Natural killer cell (primary cell): ENCODE measurements around the gene TMEM88. TPM values are rescaled to one million over a fixed set of nuclear protein-coding genes. Genes with fewer than 3 reads are reported as not detected.

Source experiments
- ATAC-seq, 3 donors: fragments of 150-1000 bp in 2 of 3; fragments of 200-7000 bp in 1 of 3; cut with Tn5 transposase; 1 replicate in 1 of 3; 2 replicates in 2 of 3; pipeline ENCODE4 v1.10.0; 2021; ENCODE audit warnings: mild to moderate bottlenecking in 2 of 3, moderate library complexity in 2 of 3
- DNase-seq, 2 donors: peaks; one replicate each; pipeline versions ENCODE4 v3.0.0 to v3.0.0-alpha.2; 2013 to 2021; ENCODE audit warnings: mixed read lengths in 1 of 2
- H3K27ac ChIP-seq: one replicate; pipeline ENCODE4 v1.5.1; 2013; ENCODE audit warnings: mild to moderate bottlenecking, low read length
- H3K27me3 ChIP-seq: one replicate; pipeline ENCODE4 v1.6.1; 2013; ENCODE audit warnings: low read length; ENCODE audit not compliant: control insufficient read depth, insufficient read depth
- H3K36me3 ChIP-seq: one replicate; pipeline ENCODE4 v1.6.1; 2013; ENCODE audit warnings: low read length; ENCODE audit not compliant: control insufficient read depth, insufficient read depth
- H3K4me1 ChIP-seq: one replicate; pipeline ENCODE4 v1.6.1; 2013; ENCODE audit warnings: low read length; ENCODE audit not compliant: control insufficient read depth, insufficient read depth
- H3K4me3 ChIP-seq: one replicate; pipeline ENCODE4 v1.5.1; 2013; ENCODE audit warnings: low read length
- H3K9me3 ChIP-seq: one replicate; pipeline ENCODE4 v1.6.1; 2013; ENCODE audit warnings: low read length; ENCODE audit not compliant: control insufficient read depth, insufficient read depth
- H3K27ac Mint-ChIP-seq, 2 donors: one replicate each; pipeline ENCODE4 v1.8.0; 2022; ENCODE audit warnings: mild to moderate bottlenecking in 2 of 2, mixed read lengths in 2 of 2, moderate library complexity in 1 of 2
- H3K27me3 Mint-ChIP-seq, 2 donors: one replicate each; pipeline ENCODE4 v1.8.0; 2022; ENCODE audit warnings: low read depth in 2 of 2, mixed read lengths in 2 of 2
- H3K36me3 Mint-ChIP-seq: one replicate; pipeline ENCODE4 v1.8.0; 2022; ENCODE audit warnings: mixed read lengths
- H3K4me1 Mint-ChIP-seq, 2 donors: one replicate each; pipeline ENCODE4 v1.8.0; 2022; ENCODE audit warnings: mixed read lengths in 2 of 2
- H3K4me3 Mint-ChIP-seq: one replicate; pipeline ENCODE4 v1.8.0; 2022; ENCODE audit warnings: mild to moderate bottlenecking, moderate library complexity, mixed read lengths
- H3K9me3 Mint-ChIP-seq, 2 donors: one replicate each; pipeline ENCODE4 v1.8.0; 2022; ENCODE audit warnings: mixed read lengths in 2 of 2
- WGBS: methylation state at CpG from one replicate; pipeline ENCODE4 v1.1.7; 2013; ENCODE audit warnings: missing lambda C conversion rate; ENCODE audit not compliant: insufficient coverage; 5-methylcytosine and 5-hydroxymethylcytosine counted together
- intact Hi-C: fragments of 100-400 bp; cut with micrococcal nuclease; formaldehyde crosslinking; loops from one replicate; pipeline ENCODE4 v1.14.2; 2022
- total RNA-seq, 4 donors: library from RNA; stranded (reverse); fragments of 120-200 nt in 1 of 4; gene quantifications; one replicate each; pipeline versions ENCODE4 v1.2.3 to v1.2.4, GENCODE V29; 2013 to 2022
- TF ChIP-seq, protein P1 (sequence below): fragments of 200-600 bp; IDR thresholded peaks from one replicate; pipeline ENCODE4 v1.8.0; 2022; ENCODE audit warnings: antibody characterized with exemption

The TMEM88 gene
- total RNA-seq, 3 donors from 2014 or later (not counting 1 experiment from before 2014, with no cell fraction given): 12.7 to 45.5 (median 27.6) TPM

DNA sequence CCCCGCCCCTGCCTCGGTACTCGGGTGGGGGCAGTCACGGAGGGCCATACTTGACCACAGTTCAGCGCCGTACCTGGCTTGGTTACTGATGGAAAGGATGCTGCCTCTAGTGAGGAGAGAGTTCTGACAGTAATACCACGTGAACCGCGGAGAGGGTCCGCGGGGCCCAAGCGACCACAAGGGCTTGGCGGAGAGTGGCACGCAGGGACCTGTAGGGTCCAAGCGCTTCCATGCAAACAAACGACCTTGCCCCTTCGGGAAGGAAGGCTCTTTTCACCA lies 11.7 kb upstream of the TMEM88 start:
- no peaks in the 10 kb centered on the region for H3K36me3 Mint-ChIP-seq
- TF ChIP-seq, protein P1, sequence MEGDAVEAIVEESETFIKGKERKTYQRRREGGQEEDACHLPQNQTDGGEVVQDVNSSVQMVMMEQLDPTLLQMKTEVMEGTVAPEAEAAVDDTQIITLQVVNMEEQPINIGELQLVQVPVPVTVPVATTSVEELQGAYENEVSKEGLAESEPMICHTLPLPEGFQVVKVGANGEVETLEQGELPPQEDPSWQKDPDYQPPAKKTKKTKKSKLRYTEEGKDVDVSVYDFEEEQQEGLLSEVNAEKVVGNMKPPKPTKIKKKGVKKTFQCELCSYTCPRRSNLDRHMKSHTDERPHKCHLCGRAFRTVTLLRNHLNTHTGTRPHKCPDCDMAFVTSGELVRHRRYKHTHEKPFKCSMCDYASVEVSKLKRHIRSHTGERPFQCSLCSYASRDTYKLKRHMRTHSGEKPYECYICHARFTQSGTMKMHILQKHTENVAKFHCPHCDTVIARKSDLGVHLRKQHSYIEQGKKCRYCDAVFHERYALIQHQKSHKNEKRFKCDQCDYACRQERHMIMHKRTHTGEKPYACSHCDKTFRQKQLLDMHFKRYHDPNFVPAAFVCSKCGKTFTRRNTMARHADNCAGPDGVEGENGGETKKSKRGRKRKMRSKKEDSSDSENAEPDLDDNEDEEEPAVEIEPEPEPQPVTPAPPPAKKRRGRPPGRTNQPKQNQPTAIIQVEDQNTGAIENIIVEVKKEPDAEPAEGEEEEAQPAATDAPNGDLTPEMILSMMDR: no peak
- DNase-seq: no peak
- Histone ChIP-seq H3K9me3 (no peaks in the 10 kb centered on the region), H3K4me1 (peaks cover 58% of the 10 kb centered on the region), H3K27me3 (no peaks in the 10 kb centered on the region), H3K4me3 (peak overlapping the region; percentile 92), H3K36me3 (peaks cover 6% of the 10 kb centered on the region), H3K27ac (peak overlapping the region; percentile 100)
- intact Hi-C loops: loop anchor here (2.0 to 10.0 kb wide), 7 partner anchors 44 to 536 kb away; partner anchors contain the start of genes CNTROB, CTC1, EIF5A and PFAS
- H3K4me3 Mint-ChIP-seq: peak overlapping the region; percentile 100
- 0% methylated on average over 17 of the region's 17 CpGs for WGBS
- ATAC-seq: no peak
- H3K4me1 Mint-ChIP-seq: peaks cover 49 to 82% of the 10 kb centered on the region in 2 donors
- H3K27me3 Mint-ChIP-seq: peaks cover 0 to 2% of the 10 kb centered on the region in 2 donors
- H3K9me3 Mint-ChIP-seq: no peaks in the 10 kb centered on the region
- H3K27ac Mint-ChIP-seq: peak overlapping the region; percentile 100

DNA sequence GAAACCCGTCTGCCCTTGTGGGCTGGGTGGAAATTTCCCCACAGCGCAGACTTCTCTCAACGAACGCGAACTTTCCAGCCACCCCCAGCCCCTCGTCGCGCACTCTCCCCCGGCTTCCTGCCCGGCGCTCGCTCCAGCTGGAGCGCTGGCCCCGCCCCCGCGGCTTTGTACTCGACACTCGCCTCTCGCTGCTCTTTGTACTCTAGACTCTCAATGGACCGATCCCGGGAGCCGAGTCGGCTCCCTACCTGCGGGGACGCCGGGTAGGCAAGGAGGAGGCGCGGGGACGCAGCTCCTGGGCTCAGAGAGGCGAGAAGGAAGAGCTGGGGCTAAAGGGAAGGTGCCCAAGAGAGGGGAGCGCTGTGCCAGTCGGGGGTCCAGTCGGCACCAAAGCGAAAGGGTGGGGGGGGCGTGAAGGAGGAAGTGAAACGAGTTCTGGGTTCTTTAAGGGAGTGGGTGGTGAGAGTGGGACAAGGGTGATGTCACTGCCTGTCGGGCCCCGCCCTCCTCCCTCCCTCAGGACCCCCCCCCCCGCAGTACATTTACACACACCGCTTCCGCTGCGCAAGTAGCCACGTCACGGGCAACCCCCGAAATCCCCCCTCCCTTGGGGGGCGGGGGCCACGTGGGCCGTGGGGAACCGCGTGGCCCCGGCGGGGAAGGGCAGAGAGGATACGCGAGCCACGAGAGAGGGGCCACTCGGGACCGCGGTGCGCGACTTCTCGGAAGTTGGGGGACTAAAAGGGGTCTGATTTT lies 11.2 kb upstream of the TMEM88 start:
- H3K4me3 Mint-ChIP-seq: peak overlapping the region; percentile 100
- peak; percentile 27 to 60 (median 37) for ATAC-seq
- no peaks in the 10 kb centered on the region for H3K36me3 Mint-ChIP-seq

DNA sequence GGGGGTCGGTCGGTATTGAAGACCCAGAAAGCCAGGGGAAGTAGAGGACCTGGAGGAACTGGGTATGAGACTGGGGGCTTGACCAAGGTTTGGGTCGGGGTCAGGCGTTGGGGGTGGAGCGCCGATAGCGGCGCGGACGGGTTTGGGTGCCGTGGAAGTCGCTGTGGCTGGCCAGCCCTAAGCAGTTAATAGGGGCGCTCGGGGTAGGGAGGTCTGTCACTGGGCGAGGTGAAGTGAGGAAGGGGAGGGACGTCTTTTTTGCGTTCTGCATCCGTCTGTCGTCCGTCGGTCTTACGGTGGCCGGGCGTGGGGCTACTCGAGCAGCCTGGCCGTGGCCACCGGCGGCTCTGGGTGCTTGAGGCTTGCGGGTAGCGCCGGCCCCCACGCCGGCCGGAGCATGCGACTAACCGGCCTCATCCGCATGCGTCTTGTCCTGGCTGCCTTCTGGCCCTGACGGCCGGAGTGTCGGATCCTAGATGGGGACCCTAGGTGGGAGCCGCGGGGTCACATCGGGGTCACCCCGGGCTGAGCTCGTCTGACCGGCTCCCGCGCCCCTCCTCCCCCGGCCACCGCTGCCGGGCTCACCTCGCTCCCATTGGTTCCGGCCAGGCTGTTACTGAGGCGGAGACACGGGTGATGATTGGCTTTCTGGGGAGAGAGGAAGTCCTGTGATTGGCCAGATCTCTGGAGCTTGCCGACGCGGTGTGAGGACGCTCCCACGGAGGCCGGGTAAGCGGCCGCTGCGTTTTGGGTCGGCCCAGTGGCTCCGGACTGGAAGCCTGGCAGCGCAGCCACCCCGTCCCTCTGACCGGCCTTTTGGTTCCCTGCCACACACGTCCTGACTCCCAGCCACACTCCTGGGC lies 10.3 kb upstream of the TMEM88 start:
- Histone ChIP-seq H3K27ac (peak overlapping the region; percentile 100), H3K4me3 (peak overlapping the region; percentile 96), H3K9me3 (no peaks in the 10 kb centered on the region), H3K36me3 (peaks cover 11% of the 10 kb centered on the region), H3K4me1 (peaks cover 46% of the 10 kb centered on the region), H3K27me3 (no peaks in the 10 kb centered on the region)
- ATAC-seq (peak; percentile 33 to 60 (median 41)), DNase-seq (peak; percentile 89 to 92)
- Mint-ChIP-seq H3K9me3 (no peaks in the 10 kb centered on the region), H3K4me1 (peaks cover 39 to 70% of the 10 kb centered on the region in 2 donors), H3K4me3 (peak overlapping the region; percentile 100), H3K27ac (peak overlapping the region; percentile 100), H3K27me3 (peaks cover 0 to 2% of the 10 kb centered on the region in 2 donors), H3K36me3 (no peaks in the 10 kb centered on the region)
- intact Hi-C loops: loop anchor here (5.0 to 10.0 kb wide), 6 partner anchors 88 to 537 kb away; partner anchors contain the start of genes CNTROB, CTC1, EIF5A and PFAS
- TF ChIP-seq, protein P1: no peak
- under 1% methylated on average over 71 of the region's 71 CpGs for WGBS

More for the DNA sequence above, 11.2 kb upstream of the TMEM88 start:
- TF ChIP-seq, protein P1: no peak
- WGBS: 0% methylated on average over 55 of the region's 61 CpGs
- peaks cover 44 to 77% of the 10 kb centered on the region in 2 donors for H3K4me1 Mint-ChIP-seq
- DNase-seq: peak; percentile 94 to 98
- Histone ChIP-seq H3K4me1 (peaks cover 54% of the 10 kb centered on the region), H3K36me3 (peaks cover 7% of the 10 kb centered on the region), H3K27me3 (no peaks in the 10 kb centered on the region), H3K9me3 (no peaks in the 10 kb centered on the region), H3K27ac (peak overlapping the region; percentile 100), H3K4me3 (peak overlapping the region; percentile 96)
- H3K27me3 Mint-ChIP-seq: peaks cover 0 to 2% of the 10 kb centered on the region in 2 donors
- intact Hi-C loops: loop anchor here (2.0 to 10.0 kb wide), 7 partner anchors 43 to 536 kb away; partner anchors contain the start of genes CNTROB, CTC1, EIF5A and PFAS
- H3K27ac Mint-ChIP-seq: peak overlapping the region; percentile 100
- H3K9me3 Mint-ChIP-seq: no peaks in the 10 kb centered on the region
